IgD-negative memory B cell (primary cell): ENCODE measurements around the gene MAPK12. TPM values are rescaled to one million over a fixed set of nuclear protein-coding genes. Genes with fewer than 3 reads are reported as not detected.

Source experiments
- H3K27ac Mint-ChIP-seq, 3 donors: one replicate each; pipeline ENCODE4 v1.8.0; 2020 to 2022; ENCODE audit warnings: mild to moderate bottlenecking in 3 of 3, mixed read lengths in 3 of 3, moderate library complexity in 1 of 3
- H3K27me3 Mint-ChIP-seq: one replicate; pipeline ENCODE4 v1.8.0; 2021; ENCODE audit warnings: mixed read lengths
- H3K36me3 Mint-ChIP-seq: one replicate; pipeline ENCODE4 v1.8.0; 2020; ENCODE audit warnings: mild to moderate bottlenecking, mixed read lengths
- H3K4me1 Mint-ChIP-seq, 3 donors: one replicate each; pipeline ENCODE4 v1.8.0; 2020 to 2022; ENCODE audit warnings: mixed read lengths in 3 of 3, mild to moderate bottlenecking in 1 of 3
- H3K4me3 Mint-ChIP-seq, 4 donors: one replicate each; pipeline ENCODE4 v1.8.0; 2020 to 2022; ENCODE audit warnings: mild to moderate bottlenecking in 4 of 4, mixed read lengths in 4 of 4, moderate library complexity in 3 of 4
- H3K9me3 Mint-ChIP-seq, 3 donors: one replicate each; pipeline ENCODE4 v1.8.0; 2020 to 2021; ENCODE audit warnings: mixed read lengths in 3 of 3, mild to moderate bottlenecking in 1 of 3
- polyA plus RNA-seq: library from polyadenylated mRNA; unstranded; fragments of 300-500 nt; fragmentation: Illumina TruSeq; gene quantifications from one replicate; pipeline ENCODE4 v1.2.3, GENCODE V29; 2021

MAPK12 gene
- polyA plus RNA-seq, 1 donor from 2014 or later = 0.94 TPM

- Mint-ChIP-seq H3K27ac (peak overlapping the region; percentile 9 to 86 (median 16)), H3K4me1 (peaks cover 0 to 4% (median 2%) of the 10 kb centered on the region in 3 donors), H3K4me3 (peak overlapping the region; percentile 79 to 90 (median 86)), H3K27me3 (peaks cover 5% of the 10 kb centered on the region), H3K9me3 (no peaks in the 10 kb centered on the region), H3K36me3 (no peaks in the 10 kb centered on the region)
Measured at GRCh38 chr22:50270666-50271394, 9.3 kb upstream of the MAPK12 start.

DNA sequence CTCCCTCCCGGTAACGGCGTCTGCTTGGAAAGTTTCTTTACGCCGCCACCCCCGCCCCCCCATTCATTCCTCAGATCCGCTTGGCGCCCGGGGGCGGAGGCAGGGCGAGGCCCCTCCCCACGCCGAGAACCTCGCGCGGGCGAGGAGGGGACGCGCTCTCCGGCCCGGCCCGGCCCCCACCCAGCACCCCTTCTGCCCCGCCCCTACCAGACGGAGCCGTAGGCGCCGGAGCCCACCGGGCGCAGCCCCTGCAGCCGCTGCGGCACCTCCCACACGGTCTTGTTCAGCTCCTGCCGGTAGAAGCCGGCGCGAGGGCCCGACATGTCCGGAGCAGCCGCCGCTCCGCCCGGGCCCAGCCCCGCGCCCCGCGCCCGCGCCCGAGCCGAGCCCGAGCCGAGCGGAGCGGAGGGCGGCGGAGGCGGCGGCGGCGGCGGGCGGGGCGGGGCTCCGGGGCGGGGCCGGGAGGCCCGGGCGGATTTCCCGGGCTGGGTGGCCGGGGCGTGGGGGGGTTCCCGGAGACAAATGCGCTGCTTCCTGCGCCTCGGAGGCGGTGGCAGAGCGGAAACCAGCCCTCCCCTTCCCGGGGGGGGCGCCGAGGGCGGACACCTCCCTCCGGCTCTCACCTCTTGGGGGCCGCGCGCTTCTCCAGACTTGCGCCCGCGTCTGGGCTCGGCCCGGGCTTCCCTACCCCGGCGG, 8.6 kb upstream of the MAPK12 start, which contains the start of gene MAPK11:
MAPK11 (minus strand) TSS at position 411 of the 696 bp plus-strand sequence; CDS start at position 323, 88 bp downstream.
- Mint-ChIP-seq H3K36me3 (no peaks in the 10 kb centered on the region), H3K4me1 (peaks cover 0 to 4% (median 2%) of the 10 kb centered on the region in 3 donors), H3K27me3 (peaks cover 5% of the 10 kb centered on the region), H3K27ac (peak within 1 kb of the TSS; percentile 16 to 86 (median 48)), H3K9me3 (no peaks in the 10 kb centered on the region), H3K4me3 (peak within 1 kb of the TSS; percentile 79 to 90 (median 86))

DNA sequence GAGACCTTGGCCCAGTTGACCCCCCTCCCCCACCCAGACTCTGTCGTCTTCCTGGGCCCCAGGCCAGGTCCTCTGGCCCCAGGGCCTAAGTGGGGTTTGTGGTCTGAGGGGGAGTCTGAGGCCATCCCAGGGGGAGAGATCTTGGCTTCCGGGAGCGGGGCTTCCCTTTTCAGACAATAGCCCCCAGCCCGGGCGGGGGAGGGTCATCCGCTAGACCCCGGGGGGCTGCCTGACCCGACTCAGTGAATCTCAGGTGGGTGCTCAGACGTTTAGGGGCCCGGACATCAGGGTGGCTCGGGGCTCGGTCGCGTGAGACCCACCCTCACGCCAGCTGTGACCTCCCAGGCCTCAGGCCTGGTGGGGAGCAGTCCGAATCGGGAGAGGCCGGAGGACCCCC, 8.1 kb upstream of the MAPK12 start:
- Mint-ChIP-seq H3K4me1 (peaks cover 0 to 4% (median 2%) of the 10 kb centered on the region in 3 donors), H3K9me3 (no peaks in the 10 kb centered on the region), H3K27ac (peak overlapping the region in 1 of 3 donors; percentile 48), H3K36me3 (no peaks in the 10 kb centered on the region), H3K4me3 (peak overlapping the region; percentile 64 to 85 (median 76)), H3K27me3 (peaks cover 5% of the 10 kb centered on the region)

- Mint-ChIP-seq H3K9me3 (no peaks in the 10 kb centered on the region), H3K4me1 (peaks cover 0 to 4% (median 2%) of the 10 kb centered on the region in 3 donors), H3K36me3 (no peaks in the 10 kb centered on the region), H3K4me3 (peak overlapping the region; percentile 21 to 85 (median 58)), H3K27ac (peak overlapping the region; percentile 10 to 86 (median 48)), H3K27me3 (peaks cover 5% of the 10 kb centered on the region)
Measured at GRCh38 chr22:50268655-50269113, 7.2 kb upstream of the MAPK12 start.

DNA sequence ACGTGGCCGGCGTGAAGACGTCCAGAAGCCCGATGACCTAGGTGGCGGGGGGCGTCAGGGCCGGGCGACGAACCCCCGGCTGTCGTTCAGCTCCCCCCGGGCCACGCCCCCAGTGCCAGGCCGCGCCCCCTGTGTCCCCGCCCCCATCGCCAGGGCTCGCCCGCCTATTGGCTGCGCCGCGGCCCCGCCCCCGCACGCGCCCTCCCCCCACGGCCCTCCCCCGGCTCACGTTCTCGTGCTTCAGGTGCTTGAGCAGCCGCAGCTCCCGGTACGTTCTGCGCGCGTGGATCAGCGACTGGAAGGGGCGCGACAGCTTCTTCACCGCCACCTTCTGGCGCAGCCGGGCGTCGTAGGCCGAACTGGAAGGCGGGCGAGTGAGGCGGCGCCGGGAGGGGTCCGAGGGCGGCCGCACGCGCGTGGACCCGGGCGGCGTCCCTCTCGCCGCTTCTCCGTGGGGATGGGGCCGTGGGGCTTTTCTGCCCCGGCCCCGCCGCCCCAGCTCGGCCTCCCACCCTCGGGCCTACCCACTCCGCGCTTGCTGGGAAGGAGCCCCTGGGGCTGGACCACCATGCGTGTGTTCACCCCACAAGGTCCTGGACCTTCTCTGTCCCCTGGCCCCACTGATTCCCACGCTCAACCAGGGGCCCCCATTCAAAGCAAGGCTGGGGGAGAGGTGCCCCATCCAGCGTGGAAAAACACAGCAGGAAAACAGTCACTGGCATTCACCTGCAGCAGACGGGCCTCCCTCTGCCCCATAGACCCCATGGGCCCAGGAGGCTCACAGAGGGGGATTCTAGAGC, 6.3 kb upstream of the MAPK12 start:
- Mint-ChIP-seq H3K9me3 (no peaks in the 10 kb centered on the region), H3K4me3 (peak overlapping the region in 2 of 4 donors; percentile 23 to 67), H3K27ac (peak overlapping the region in 1 of 3 donors; percentile 10), H3K4me1 (peaks cover 0 to 4% (median 2%) of the 10 kb centered on the region in 3 donors), H3K36me3 (no peaks in the 10 kb centered on the region), H3K27me3 (peaks cover 5% of the 10 kb centered on the region)

GRCh38 chr22:50266994-50267393, 5.5 kb upstream of the MAPK12 start:
- Mint-ChIP-seq H3K9me3 (no peaks in the 10 kb centered on the region), H3K4me1 (peaks cover 0 to 6% (median 4%) of the 10 kb centered on the region in 3 donors), H3K4me3 (no peak overlapping the region), H3K27ac (no peak overlapping the region), H3K27me3 (peaks cover 9% of the 10 kb centered on the region), H3K36me3 (no peaks in the 10 kb centered on the region)

DNA sequence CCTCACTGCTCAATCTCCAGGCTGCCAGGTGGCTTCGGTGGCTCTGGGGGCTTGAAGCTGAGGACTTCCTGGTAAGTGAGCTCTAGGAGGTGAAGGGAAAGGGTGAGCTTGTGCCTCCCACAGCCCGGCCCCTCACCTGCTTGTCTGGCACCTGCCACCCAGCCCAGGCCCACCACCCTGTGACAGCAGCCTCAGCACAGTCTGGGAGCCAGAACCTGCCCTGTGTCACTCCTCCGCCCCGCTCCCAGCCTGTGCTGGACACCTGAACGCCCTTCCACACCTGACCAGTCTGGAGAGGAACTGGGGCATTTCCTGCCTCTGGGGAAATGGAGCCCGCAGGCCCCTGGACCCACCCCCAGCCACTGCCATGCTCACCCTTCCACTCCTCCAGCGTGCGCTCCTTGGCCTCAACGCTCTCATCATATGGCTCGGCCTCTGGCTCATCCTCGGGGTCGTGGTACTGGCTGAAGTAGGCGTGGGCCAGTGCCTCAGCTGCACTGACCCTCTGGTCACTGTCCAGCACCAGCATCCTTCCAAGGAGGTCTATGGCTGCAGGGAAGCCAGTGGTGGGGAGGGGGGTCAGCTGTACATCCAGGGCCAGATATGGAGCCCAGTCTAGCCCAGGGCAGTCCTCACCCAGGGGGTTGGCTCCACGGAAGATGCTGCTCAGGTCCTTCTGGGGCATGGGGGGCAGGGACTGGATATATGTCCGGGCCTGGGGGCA, 3.6 kb upstream of the MAPK12 start:
- Mint-ChIP-seq H3K4me3 (no peak overlapping the region), H3K4me1 (peaks cover 0 to 7% (median 2%) of the 10 kb centered on the region in 3 donors), H3K27me3 (peaks cover 7% of the 10 kb centered on the region), H3K27ac (no peak overlapping the region), H3K36me3 (no peaks in the 10 kb centered on the region), H3K9me3 (no peaks in the 10 kb centered on the region)

DNA sequence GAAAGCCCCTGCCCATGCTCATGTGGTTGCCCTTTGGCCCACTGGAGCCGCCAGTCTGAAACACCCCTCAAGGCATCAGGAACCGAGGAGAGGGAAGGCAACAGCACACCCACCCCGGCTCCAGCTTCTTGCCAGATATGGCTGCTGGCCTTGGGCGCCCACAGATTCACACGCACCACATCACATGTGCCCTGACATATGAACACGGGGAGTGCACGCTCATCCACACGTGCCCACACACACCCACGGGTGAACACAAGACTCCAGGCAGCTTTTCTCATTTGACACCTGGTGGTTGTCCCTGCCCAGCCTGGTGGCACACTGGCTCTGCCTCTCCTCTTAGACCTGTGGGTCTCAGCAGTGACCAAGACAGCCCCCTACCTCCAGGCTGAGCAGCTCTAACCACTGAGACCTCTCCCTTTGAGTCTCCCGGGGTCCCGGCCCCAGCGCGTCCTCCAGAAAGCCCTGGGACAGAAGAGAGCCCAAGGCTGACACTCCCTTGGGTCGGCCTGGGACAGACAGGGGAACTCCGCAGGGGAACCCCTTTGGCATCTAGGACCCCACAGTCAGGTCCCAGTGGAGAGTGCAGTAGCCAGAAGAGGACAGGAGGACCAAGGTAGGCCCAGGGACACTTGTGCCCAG, 2.7 kb upstream of the MAPK12 start:
- H3K9me3 Mint-ChIP-seq = no peaks in the 10 kb centered on the region

DNA sequence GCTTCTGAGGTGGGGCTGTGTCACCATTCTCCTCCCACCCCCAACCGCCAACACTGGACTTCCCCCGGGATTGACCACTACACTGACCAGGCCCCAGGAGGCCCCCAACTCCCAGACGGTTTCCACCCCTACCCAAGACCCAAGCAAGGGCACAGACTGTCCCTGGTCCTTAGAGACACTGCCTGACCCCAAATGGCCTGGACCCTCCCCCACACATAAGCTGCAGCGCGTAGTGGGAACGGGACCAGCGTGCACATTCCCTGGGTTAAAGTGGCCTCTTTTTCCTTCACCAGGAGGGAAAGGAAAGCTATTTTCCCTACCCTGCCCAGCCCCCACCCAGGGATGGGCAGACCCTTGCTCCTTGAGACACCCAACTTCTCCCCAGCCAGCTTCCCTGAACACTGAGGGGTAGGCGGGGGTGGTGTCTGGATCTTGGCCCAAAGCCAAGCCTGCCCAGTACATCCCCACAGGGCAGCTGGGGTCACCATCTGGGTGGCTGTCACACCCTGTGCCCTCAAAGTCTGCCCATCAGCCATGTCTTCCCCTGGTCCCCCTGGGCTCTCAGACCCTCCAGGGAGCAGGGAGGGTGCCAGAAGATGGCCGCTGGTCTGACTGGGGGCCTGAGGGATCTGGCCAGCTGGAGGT, 1.6 kb upstream of the MAPK12 start:
- peaks cover 9% of the 10 kb centered on the region for H3K27me3 Mint-ChIP-seq
- peak overlapping the region in 2 of 4 donors; percentile 26 to 58 for H3K4me3 Mint-ChIP-seq

More for the DNA sequence above, 2.7 kb upstream of the MAPK12 start:
- H3K27ac Mint-ChIP-seq = no peak overlapping the region
- H3K4me1 Mint-ChIP-seq = peaks cover 0 to 7% (median 2%) of the 10 kb centered on the region in 3 donors
- no peaks in the 10 kb centered on the region for H3K36me3 Mint-ChIP-seq
- peak overlapping the region in 1 of 4 donors; percentile 32 for H3K4me3 Mint-ChIP-seq
- H3K27me3 Mint-ChIP-seq = peaks cover 7% of the 10 kb centered on the region

GRCh38 chr22:50262460-50262911, 1.0 kb upstream of the MAPK12 start:
- no peaks in the 10 kb centered on the region for H3K9me3 Mint-ChIP-seq
- H3K27ac Mint-ChIP-seq = no peak overlapping the region
- H3K36me3 Mint-ChIP-seq = no peaks in the 10 kb centered on the region
- peak overlapping the region; percentile 26 to 91 (median 61) for H3K4me3 Mint-ChIP-seq
- H3K27me3 Mint-ChIP-seq = peaks cover 9% of the 10 kb centered on the region
- H3K4me1 Mint-ChIP-seq = peaks cover 0 to 6% (median 0%) of the 10 kb centered on the region in 3 donors

More for the DNA sequence above, 1.6 kb upstream of the MAPK12 start:
- Mint-ChIP-seq H3K9me3 (no peaks in the 10 kb centered on the region), H3K36me3 (no peaks in the 10 kb centered on the region), H3K4me1 (peaks cover 0 to 6% (median under 1%) of the 10 kb centered on the region in 3 donors), H3K27ac (no peak overlapping the region)

GRCh38 chr22:50260801-50261614, 475 bp downstream of the MAPK12 start:
- Mint-ChIP-seq H3K27me3 (peaks cover 9% of the 10 kb centered on the region), H3K4me1 (peaks cover 0 to 6% (median 0%) of the 10 kb centered on the region in 3 donors), H3K9me3 (no peaks in the 10 kb centered on the region), H3K4me3 (peak overlapping the region in 2 of 4 donors; percentile 12 to 57), H3K36me3 (no peaks in the 10 kb centered on the region), H3K27ac (no peak overlapping the region)

GRCh38 chr22:50260434-50260800, 1.1 kb downstream of the MAPK12 start:
- Mint-ChIP-seq H3K4me3 (peak overlapping the region in 1 of 4 donors; percentile 57), H3K36me3 (no peaks in the 10 kb centered on the region), H3K27ac (no peak overlapping the region), H3K4me1 (peaks cover 0 to 6% (median 0%) of the 10 kb centered on the region in 3 donors), H3K27me3 (peaks cover 9% of the 10 kb centered on the region), H3K9me3 (no peaks in the 10 kb centered on the region)
